ENCODE data around the gene KCNK16. TPM values are rescaled to one million over a fixed set of nuclear protein-coding genes. Genes with fewer than 3 reads are reported as not detected.

KCNK16 gene
- total and polyA plus RNA-seq, 10 of the 15 experiments (the other 5 are each of a cell fraction or from before 2014, with no cell fraction given), result not detected

- POLR2A ChIA-PET, result no interaction called here
- CTCF ChIA-PET, result interaction anchor here (1.7 kb wide), 1 partner anchor 18 kb away, joined by 5 read pairs; no protein-coding TSS in a partner anchor
- 0 out of 4 replicates have a peak, but pooled peaks cover 0 to 2% of the 10 kb centered on the region in 2 experiments for H3K27me3 ChIP-seq (replicated peaks in 1 of 2; ENCODE audit: control insufficient read depth in 2 of 2, insufficient read depth in 2 of 2, low read length in 1 of 2)
- ATAC-seq (no peak), FAIRE-seq (no peak), DNase-seq (ENCODE audit: low read depth, low spot score) (no peak)
- RAD21 ChIA-PET (ENCODE audit: unreplicated experiment), result no interaction called here
- H3K79me2 ChIP-seq (ENCODE audit: control insufficient read depth, insufficient read depth, low read length), result no peaks in the 10 kb centered on the region
- no peak for TF ChIP-seq KLF5 (IDR thresholded peaks at IDR 0.05; ENCODE audit: partially characterized antibody)
- TF ChIP-seq EGR1 (IDR thresholded peaks at IDR 0.05; ENCODE audit: borderline replicate concordance in 1 of 2, low read depth in 2 of 2, low read length in 2 of 2), result no peak
- TF ChIP-seq PRDM15 (CRISPR knock-in tag; IDR thresholded peaks at IDR 0.05), result no peak
- TF ChIP-seq SREBF2 (IDR thresholded peaks at IDR 0.05; ENCODE audit: low read length), result no peak
- TF ChIP-seq BACH1 (IDR thresholded peaks at IDR 0.05; ENCODE audit: borderline replicate concordance), result no peak
- TF ChIP-seq BCLAF1 (IDR thresholded peaks at IDR 0.05), result no peak
- no peak for TF ChIP-seq POU2F2 (IDR thresholded peaks at IDR 0.05; ENCODE audit: borderline replicate concordance, low read depth, low read length)
- no peak for TF ChIP-seq MYB (IDR thresholded peaks at IDR 0.05; ENCODE audit: borderline replicate concordance, low read depth, low read length)
- no TSS peak for BruUV-seq (replicated peaks)
- no peak overlapping the region for H2AFZ ChIP-seq (ENCODE audit: control insufficient read depth, low read depth, low read length)
- 48% methylated on average over 6 of the region's 6 CpGs for WGBS (ENCODE audit: insufficient coverage, insufficient replicate concordance, low lambda C conversion rate, missing lambda C conversion rate)
- H3K9me3 ChIP-seq (replicated peaks; ENCODE audit: control insufficient read depth, insufficient read depth, low read length), result no peaks in the 10 kb centered on the region
- no peak overlapping the region for H3K9ac ChIP-seq (ENCODE audit: control insufficient read depth, insufficient read depth, low read length)
- intact Hi-C loops (cut with micrococcal nuclease; ENCODE audit: unreplicated experiment), result no loop called here
- no peaks in the 10 kb centered on the region for H3K4me1 ChIP-seq (ENCODE audit: control insufficient read depth, insufficient read depth, low read length)
- H3K36me3 ChIP-seq (ENCODE audit: control insufficient read depth in 2 of 2, insufficient read depth in 2 of 2, low read length in 1 of 2), result no peaks in the 10 kb centered on the region
- no peak overlapping the region for H3K4me2 ChIP-seq (ENCODE audit: control insufficient read depth, insufficient read depth)
- no peaks in the 10 kb centered on the region for H4K20me1 ChIP-seq (ENCODE audit: control insufficient read depth, insufficient read depth)
- H3K4me3 ChIP-seq, result no peak overlapping the region
- H3K27ac ChIP-seq (ENCODE audit: control insufficient read depth, insufficient read depth), result no peak overlapping the region
- in situ Hi-C loops (cut with MboI), result no loop called here
- SMC1A ChIA-PET (ENCODE audit: uncharacterized antibody, unreplicated experiment), result no interaction called here
Measured at GRCh38 chr6:39292637-39293036, 29.9 kb downstream of the KCNK16 start.

Measured in GM12878 (cell line).